GM19193 (cell line): ENCODE results near the gene INAFM1.

Experiments
- POLR2A ChIP-seq: IDR thresholded peaks from 4 replicates; pipeline ENCODE4 v1.6.1; 2011; ENCODE audit not compliant: insufficient read depth, insufficient read length; ENCODE audit errors: extremely low read depth

The INAFM1 gene

DNA sequence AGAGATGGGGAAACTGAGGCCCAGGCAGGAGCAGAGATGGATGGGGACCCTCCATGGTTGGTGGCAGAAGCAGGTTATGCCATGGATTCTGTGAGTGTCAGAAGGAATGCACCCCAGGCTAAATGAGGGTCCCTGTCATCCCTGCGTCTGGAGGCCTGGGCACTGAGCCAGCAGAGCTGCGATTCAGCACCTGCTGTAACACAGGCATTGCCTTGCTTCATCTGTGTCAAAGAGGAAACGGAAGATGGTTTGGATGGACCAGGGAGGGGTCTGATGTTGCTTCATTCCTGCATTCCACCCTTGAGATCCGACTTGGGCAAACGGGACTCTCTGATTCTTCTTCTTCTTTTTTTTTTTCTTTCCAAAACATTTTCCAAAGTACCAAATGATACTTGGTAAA lies 36.1 kb downstream of the INAFM1 start:
- no peak for TF ChIP-seq POLR2A

DNA sequence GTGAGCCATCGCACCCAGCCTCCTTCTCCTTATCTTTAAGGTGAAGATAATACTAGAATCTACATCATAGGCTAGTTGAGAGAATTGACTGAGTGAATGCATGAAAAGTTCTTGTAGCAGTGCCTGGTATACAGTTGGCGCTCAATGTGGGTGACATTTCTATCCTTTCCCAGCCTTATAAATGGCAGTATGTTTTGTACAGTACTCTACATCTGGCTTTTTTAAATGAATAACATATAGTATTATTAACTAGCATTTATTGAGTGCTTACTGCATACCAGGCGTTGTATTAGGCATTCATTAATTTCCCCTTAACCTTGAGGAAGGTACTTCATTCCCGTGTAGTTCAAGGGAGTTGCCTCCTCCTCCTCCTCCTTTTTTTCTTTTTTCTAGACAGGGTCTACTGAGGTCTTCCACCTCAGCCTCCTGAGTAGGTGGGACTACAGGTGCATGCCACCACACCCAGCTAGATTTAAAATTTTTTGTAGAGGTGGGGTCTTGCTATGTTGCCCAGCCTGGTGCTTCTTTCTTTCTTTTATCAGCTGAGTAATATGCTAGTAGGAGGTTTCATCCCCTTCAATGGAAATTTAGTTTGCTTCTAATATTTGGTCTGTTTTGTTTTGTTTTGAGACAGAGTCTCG lies 37.8 kb downstream of the INAFM1 start:
- TF ChIP-seq POLR2A: no peak

- TF ChIP-seq POLR2A: no peak
These were observed 39.1 kb downstream of the INAFM1 start for GRCh38 chr19:47313754-47314295.

- no peak for TF ChIP-seq POLR2A
These were observed 40.6 kb downstream of the INAFM1 start for GRCh38 chr19:47315125-47315821.

- TF ChIP-seq POLR2A: no peak
These were observed 41.8 kb downstream of the INAFM1 start for GRCh38 chr19:47316513-47316912.

DNA sequence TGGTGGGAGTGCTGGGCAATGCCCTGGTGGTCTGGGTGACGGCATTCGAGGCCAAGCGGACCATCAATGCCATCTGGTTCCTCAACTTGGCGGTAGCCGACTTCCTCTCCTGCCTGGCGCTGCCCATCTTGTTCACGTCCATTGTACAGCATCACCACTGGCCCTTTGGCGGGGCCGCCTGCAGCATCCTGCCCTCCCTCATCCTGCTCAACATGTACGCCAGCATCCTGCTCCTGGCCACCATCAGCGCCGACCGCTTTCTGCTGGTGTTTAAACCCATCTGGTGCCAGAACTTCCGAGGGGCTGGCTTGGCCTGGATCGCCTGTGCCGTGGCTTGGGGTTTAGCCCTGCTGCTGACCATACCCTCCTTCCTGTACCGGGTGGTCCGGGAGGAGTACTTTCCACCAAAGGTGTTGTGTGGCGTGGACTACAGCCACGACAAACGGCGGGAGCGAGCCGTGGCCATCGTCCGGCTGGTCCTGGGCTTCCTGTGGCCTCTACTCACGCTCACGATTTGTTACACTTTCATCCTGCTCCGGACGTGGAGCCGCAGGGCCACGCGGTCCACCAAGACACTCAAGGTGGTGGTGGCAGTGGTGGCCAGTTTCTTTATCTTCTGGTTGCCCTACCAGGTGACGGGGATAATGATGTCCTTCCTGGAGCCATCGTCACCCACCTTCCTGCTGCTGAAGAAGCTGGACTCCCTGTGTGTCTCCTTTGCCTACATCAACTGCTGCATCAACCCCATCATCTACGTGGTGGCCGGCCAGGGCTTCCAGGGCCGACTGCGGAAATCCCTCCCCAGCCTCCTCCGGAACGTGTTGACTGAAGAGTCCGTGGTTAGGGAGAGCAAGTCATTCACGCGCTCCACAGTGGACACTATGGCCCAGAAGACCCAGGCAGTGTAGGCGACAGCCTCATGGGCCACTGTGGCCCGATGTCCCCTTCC lies 45.5 kb downstream of the INAFM1 start:
- no peak for TF ChIP-seq POLR2A

DNA sequence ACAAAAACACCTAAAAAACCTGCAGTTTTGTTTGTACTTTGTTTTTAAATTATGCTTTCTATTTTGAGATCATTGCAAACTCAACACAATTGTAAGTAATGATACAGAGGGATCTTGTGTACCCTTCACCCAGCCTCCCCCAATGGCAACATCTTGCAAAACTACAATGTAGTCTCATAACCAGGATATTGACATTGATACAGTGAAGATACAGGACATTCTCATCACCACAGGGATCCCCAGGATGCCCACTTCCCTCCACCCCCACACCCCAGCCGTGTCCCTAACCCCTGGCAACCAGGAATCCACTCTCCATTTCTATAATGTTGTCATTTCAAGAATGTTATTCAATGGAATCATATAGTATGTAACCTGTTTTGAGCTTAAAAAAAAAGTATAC lies 46.9 kb downstream of the INAFM1 start:
- TF ChIP-seq POLR2A: no peak

DNA sequence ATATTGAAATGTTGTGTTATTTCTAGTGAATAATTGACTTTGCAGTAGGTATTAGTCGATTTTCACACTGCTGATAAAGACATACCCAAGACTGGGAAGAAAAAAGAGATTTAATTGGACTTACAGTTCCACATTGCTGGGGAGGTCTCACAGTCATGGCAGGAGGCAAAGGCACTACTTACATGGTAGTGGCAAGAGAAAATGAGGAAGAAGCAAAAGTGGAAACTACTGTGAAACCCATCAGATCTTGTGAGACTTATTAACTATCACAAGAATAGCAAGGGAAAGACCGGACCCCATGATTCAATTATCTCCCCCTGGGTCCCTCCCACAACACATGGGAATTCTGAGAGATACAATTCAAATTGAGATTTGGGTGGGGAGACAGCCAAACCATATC lies 47.4 kb downstream of the INAFM1 start:
- TF ChIP-seq POLR2A: no peak

DNA sequence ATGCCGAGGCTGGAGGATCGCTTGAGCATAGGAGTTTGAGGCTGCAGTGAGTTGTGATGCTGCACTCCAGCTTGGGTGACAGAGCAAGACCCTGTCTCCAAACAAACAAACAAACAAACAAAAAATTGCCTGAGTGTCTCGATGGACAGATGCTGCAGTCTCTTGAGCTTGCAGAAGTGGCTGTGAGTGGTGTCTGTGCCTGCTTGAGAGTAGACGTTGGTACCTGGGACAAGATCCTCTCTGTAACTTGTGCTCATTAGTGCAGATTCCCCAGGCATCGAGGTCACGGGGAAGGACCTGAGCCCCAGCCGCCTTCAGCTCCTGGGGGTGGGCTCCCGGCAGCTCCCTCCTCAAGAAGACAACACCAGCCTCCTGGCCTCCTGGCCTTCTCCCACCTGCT lies 48.7 kb downstream of the INAFM1 start:
- no peak for TF ChIP-seq POLR2A

DNA sequence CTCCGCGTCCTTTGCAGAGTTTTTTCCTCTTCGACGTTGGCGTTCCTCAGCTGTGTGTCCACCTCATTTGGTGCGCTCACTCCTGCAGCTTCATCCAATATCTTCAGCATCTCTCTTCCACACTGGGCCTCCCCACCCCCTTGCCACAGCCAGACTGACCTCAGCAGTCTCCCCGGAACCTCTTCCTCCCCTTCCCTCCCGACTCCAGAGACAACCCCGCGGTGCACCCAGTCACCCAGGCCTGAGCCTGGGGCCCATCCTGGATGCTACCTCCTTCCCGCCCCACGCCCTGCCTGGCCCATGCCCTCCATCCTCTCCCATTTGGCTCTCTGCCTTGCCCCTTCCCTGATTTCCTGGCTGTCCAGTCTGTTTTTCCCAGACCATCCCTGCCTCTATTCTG lies 49.2 kb downstream of the INAFM1 start:
- TF ChIP-seq POLR2A: no peak

- no peak for TF ChIP-seq POLR2A
These were observed 49.8 kb downstream of the INAFM1 start for GRCh38 chr19:47324502-47324901.
